H9 (cell line): ENCODE data around the gene BCCIP. TPM values are rescaled to one million over a fixed set of nuclear protein-coding genes. Genes with fewer than 3 reads are reported as not detected.

Source experiments
- DNase-seq: peaks from one replicate; pipeline ENCODE4 v3.0.0-alpha.2; 2017
- H2AFZ ChIP-seq: one replicate; pipeline ENCODE4 v1.6.1; 2013; ENCODE audit warnings: mild to moderate bottlenecking, low read length, control low read depth, moderate library complexity
- H2AK5ac ChIP-seq: 2 replicates; pipeline ENCODE4 v1.6.1; 2013; ENCODE audit warnings: low read length, control low read depth, mixed read lengths; ENCODE audit not compliant: insufficient read length
- H2BK120ac ChIP-seq: one replicate; pipeline ENCODE4 v1.6.1; 2013; ENCODE audit warnings: low read depth, mild to moderate bottlenecking, low read length, control low read depth, inconsistent platforms; ENCODE audit not compliant: poor library complexity, severe bottlenecking
- H2BK12ac ChIP-seq: 2 replicates; pipeline ENCODE4 v1.6.1; 2013; ENCODE audit warnings: low read length, control low read depth, mixed read lengths, low read depth; ENCODE audit not compliant: insufficient read length
- H2BK15ac ChIP-seq: 2 replicates; pipeline ENCODE4 v1.6.1; 2013; ENCODE audit warnings: low read depth, low read length, control low read depth
- H2BK20ac ChIP-seq: one replicate; pipeline ENCODE4 v1.6.1; 2013; ENCODE audit warnings: low read depth, mild to moderate bottlenecking, low read length, control low read depth, inconsistent platforms; ENCODE audit not compliant: poor library complexity, severe bottlenecking
- H2BK5ac ChIP-seq: 2 replicates; pipeline ENCODE4 v1.6.1; 2013; ENCODE audit warnings: low read length, control low read depth, mixed read lengths; ENCODE audit not compliant: insufficient read length
- H3K14ac ChIP-seq: 2 replicates; pipeline ENCODE4 v1.6.1; 2013; ENCODE audit warnings: low read length, control low read depth; ENCODE audit not compliant: insufficient read depth
- H3K18ac ChIP-seq: 2 replicates; pipeline ENCODE4 v1.6.1; 2013; ENCODE audit warnings: low read depth, mild to moderate bottlenecking, mixed read lengths, low read length, control low read depth; ENCODE audit not compliant: insufficient read length
- H3K23ac ChIP-seq: 2 replicates; pipeline ENCODE4 v1.6.1; 2013; ENCODE audit warnings: low read length, control low read depth, mixed read lengths, low read depth; ENCODE audit not compliant: insufficient read length
- H3K23me2 ChIP-seq: 2 replicates; pipeline ENCODE4 v1.6.1; 2013; ENCODE audit warnings: low read depth, mild to moderate bottlenecking, mixed read lengths, low read length, control low read depth; ENCODE audit not compliant: insufficient read length, poor library complexity, severe bottlenecking
- H3K27ac ChIP-seq: 2 replicates; pipeline ENCODE4 v1.5.1; 2013; ENCODE audit warnings: low read length, control low read depth, mixed read lengths, low read depth; ENCODE audit not compliant: insufficient read length
- H3K27me3 ChIP-seq: 2 replicates; pipeline ENCODE4 v1.6.1; 2013; ENCODE audit warnings: low read length, control low read depth, inconsistent platforms; ENCODE audit not compliant: insufficient read depth
- H3K4ac ChIP-seq: 2 replicates; pipeline ENCODE4 v1.6.1; 2013; ENCODE audit warnings: low read depth, mild to moderate bottlenecking, control low read depth, inconsistent platforms, low read length, moderate library complexity
- H3K4me1 ChIP-seq: 2 replicates; pipeline ENCODE4 v1.6.1; 2013; ENCODE audit warnings: low read length, control low read depth, inconsistent platforms; ENCODE audit not compliant: insufficient read depth
- H3K4me2 ChIP-seq: 2 replicates; pipeline ENCODE4 v1.6.1; 2013; ENCODE audit warnings: low read length, control low read depth, mixed read lengths; ENCODE audit not compliant: insufficient read length, insufficient read depth
- H3K56ac ChIP-seq: 2 replicates; pipeline ENCODE4 v1.6.1; 2013; ENCODE audit warnings: low read depth, mild to moderate bottlenecking, mixed read lengths, low read length, control low read depth; ENCODE audit not compliant: insufficient read length
- H3K79me1 ChIP-seq: 2 replicates; pipeline ENCODE4 v1.6.1; 2013; ENCODE audit warnings: low read depth, mild to moderate bottlenecking, moderate library complexity, low read length, control low read depth, inconsistent platforms; ENCODE audit not compliant: insufficient read depth, poor library complexity, severe bottlenecking
- H3K79me2 ChIP-seq: 2 replicates; pipeline ENCODE4 v1.6.1; 2013; ENCODE audit warnings: low read length, control low read depth, inconsistent platforms; ENCODE audit not compliant: insufficient read depth
- H3K9ac ChIP-seq: 2 replicates; pipeline ENCODE4 v1.6.1; 2013; ENCODE audit warnings: low read length, control low read depth, mixed read lengths; ENCODE audit not compliant: insufficient read length; ENCODE audit errors: extremely low read depth
- H3K9me3 ChIP-seq: one replicate; pipeline ENCODE4 v1.6.1; 2013; ENCODE audit warnings: low read depth, low read length, inconsistent platforms; ENCODE audit not compliant: control insufficient read depth
- H3T11ph ChIP-seq: one replicate; pipeline ENCODE4 v1.6.1; 2013; ENCODE audit warnings: mild to moderate bottlenecking, low read length, control low read depth, inconsistent platforms
- H4K20me1 ChIP-seq: one replicate; pipeline ENCODE4 v1.6.1; 2013; ENCODE audit not compliant: control insufficient read depth, insufficient read length, insufficient read depth
- H4K5ac ChIP-seq: 2 replicates; pipeline ENCODE4 v1.6.1; 2013; ENCODE audit warnings: low read depth, mild to moderate bottlenecking, mixed read lengths, low read length, control low read depth; ENCODE audit not compliant: insufficient read length
- H4K8ac ChIP-seq: replicated peaks from 2 replicates; pipeline ENCODE4 v1.6.1; 2013; ENCODE audit warnings: low read length, control low read depth, mixed read lengths, low read depth; ENCODE audit not compliant: insufficient read length
- H4K91ac ChIP-seq: 2 replicates; pipeline ENCODE4 v1.6.1; 2013; ENCODE audit warnings: low read depth, mild to moderate bottlenecking, moderate library complexity, mixed read lengths, low read length, control low read depth; ENCODE audit not compliant: insufficient read length
- H3K27ac Mint-ChIP-seq, 3 experiments: 2 replicates in 2 of 3; 3 replicates in 1 of 3; pipeline ENCODE4 v1.8.0; 2020 to 2021; ENCODE audit warnings: mixed read lengths in 3 of 3, mild to moderate bottlenecking in 1 of 3, moderate library complexity in 1 of 3
- H3K27me3 Mint-ChIP-seq: 2 replicates; pipeline ENCODE4 v1.8.0; 2021; ENCODE audit warnings: low read depth, mild to moderate bottlenecking, moderate library complexity, mixed read lengths
- H3K36me3 Mint-ChIP-seq, 3 experiments: 2 replicates in 2 of 3; 3 replicates in 1 of 3; pipeline ENCODE4 v1.8.0; 2020 to 2021; ENCODE audit warnings: low read depth in 3 of 3, mixed read lengths in 3 of 3; ENCODE audit not compliant: insufficient read depth in 1 of 3
- H3K4me1 Mint-ChIP-seq, 2 experiments: 2 replicates each; pipeline ENCODE4 v1.8.0; 2020; ENCODE audit warnings: mixed read lengths in 2 of 2
- H3K4me3 Mint-ChIP-seq, 2 experiments: 2 replicates in 1 of 2; 3 replicates in 1 of 2; pipeline ENCODE4 v1.8.0; 2020 to 2021; ENCODE audit warnings: mild to moderate bottlenecking in 2 of 2, mixed read lengths in 2 of 2, moderate library complexity in 1 of 2
- H3K9me3 Mint-ChIP-seq, 2 experiments: 2 replicates in 1 of 2; 3 replicates in 1 of 2; pipeline ENCODE4 v1.8.0; 2020; ENCODE audit warnings: mild to moderate bottlenecking in 2 of 2, mixed read lengths in 2 of 2, moderate library complexity in 1 of 2
- WGBS: extraction: QIAGEN DNeasy Blood & Tissue Kit; methylation state at CpG from one replicate; pipeline ENCODE4 v1.1.7; 2013; ENCODE audit warnings: missing lambda C conversion rate, low lambda C conversion rate, mixed read lengths; ENCODE audit not compliant: insufficient read length; ENCODE audit errors: extremely low coverage; 5-methylcytosine and 5-hydroxymethylcytosine counted together
- total RNA-seq: library from RNA; stranded (reverse); gene quantifications from 2 replicates; pipeline ENCODE4 v1.2.1, GENCODE V29; 2021
- TF ChIP-seq, protein P1 (sequence below): fragments of 200-600 bp; sonication (generic); conservative IDR thresholded peaks from 3 replicates; pipeline ENCODE4 v1.8.0; 2021; ENCODE audit warnings: antibody characterized with exemption, mild to moderate bottlenecking

Gene BCCIP
- total RNA-seq, 1 experiment from 2014 or later, result 119 TPM

DNA sequence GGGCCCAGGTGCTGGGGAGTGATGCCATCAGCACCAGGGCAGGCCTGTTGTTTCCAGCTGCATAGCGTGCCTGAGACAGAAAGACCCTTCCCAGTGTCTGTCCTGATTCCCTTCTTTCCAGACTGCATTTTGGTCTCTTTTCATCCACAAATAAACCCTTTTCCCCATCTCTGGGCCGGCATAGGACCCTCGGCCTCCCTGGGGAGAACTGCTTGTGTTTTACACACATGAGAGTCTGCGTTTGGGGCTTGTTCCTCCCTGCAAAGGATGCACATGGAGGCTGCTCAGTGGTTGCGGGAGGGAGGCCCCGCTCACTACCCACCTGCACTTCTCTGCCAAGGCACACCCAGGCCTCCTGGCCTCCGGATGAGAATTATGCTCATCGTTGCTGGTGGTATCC is 42.0 kb upstream of the BCCIP start:
- no peak overlapping the region for H2AK5ac ChIP-seq
- no peaks in the 10 kb centered on the region for H3K23me2 ChIP-seq
- TF ChIP-seq, protein P1, sequence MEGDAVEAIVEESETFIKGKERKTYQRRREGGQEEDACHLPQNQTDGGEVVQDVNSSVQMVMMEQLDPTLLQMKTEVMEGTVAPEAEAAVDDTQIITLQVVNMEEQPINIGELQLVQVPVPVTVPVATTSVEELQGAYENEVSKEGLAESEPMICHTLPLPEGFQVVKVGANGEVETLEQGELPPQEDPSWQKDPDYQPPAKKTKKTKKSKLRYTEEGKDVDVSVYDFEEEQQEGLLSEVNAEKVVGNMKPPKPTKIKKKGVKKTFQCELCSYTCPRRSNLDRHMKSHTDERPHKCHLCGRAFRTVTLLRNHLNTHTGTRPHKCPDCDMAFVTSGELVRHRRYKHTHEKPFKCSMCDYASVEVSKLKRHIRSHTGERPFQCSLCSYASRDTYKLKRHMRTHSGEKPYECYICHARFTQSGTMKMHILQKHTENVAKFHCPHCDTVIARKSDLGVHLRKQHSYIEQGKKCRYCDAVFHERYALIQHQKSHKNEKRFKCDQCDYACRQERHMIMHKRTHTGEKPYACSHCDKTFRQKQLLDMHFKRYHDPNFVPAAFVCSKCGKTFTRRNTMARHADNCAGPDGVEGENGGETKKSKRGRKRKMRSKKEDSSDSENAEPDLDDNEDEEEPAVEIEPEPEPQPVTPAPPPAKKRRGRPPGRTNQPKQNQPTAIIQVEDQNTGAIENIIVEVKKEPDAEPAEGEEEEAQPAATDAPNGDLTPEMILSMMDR, result no peak
- no peaks in the 10 kb centered on the region for H3K79me1 ChIP-seq
- H2BK12ac ChIP-seq, result no peak overlapping the region
- no peak overlapping the region for H4K8ac ChIP-seq
- no peak overlapping the region for H3K4me3 Mint-ChIP-seq
- no peak overlapping the region for H3K14ac ChIP-seq
- no peaks in the 10 kb centered on the region for H3K79me2 ChIP-seq
- H2AFZ ChIP-seq, result no peak overlapping the region
- no peak overlapping the region for H4K5ac ChIP-seq
- WGBS, result no CpG with 5 or more reads among the region's 8 CpGs
- H3K36me3 Mint-ChIP-seq, result no peaks in the 10 kb centered on the region; a peak in 1 of 7 replicates
- H3K18ac ChIP-seq, result no peak overlapping the region
- H4K20me1 ChIP-seq, result no peaks in the 10 kb centered on the region
- peaks cover 0 to 9% of the 10 kb centered on the region in 2 experiments for H3K9me3 Mint-ChIP-seq
- no peak overlapping the region for H2BK15ac ChIP-seq
- no peaks in the 10 kb centered on the region for H3K4me1 ChIP-seq
- H2BK5ac ChIP-seq, result no peak overlapping the region
- H2BK120ac ChIP-seq, result no peak overlapping the region
- no peak overlapping the region for H3K4ac ChIP-seq
- no peak overlapping the region for H2BK20ac ChIP-seq
- no peak overlapping the region for H3K23ac ChIP-seq
- no peak overlapping the region for H3K27ac ChIP-seq
- DNase-seq, result no peak
- no peak overlapping the region for H3K4me2 ChIP-seq
- no peaks in the 10 kb centered on the region for H3K4me1 Mint-ChIP-seq
- no peaks in the 10 kb centered on the region for H3K27me3 ChIP-seq
- H3K56ac ChIP-seq, result no peak overlapping the region
- H3K27ac Mint-ChIP-seq, result no peak overlapping the region
- no peaks in the 10 kb centered on the region for H3K9me3 ChIP-seq
- H3T11ph ChIP-seq, result no peak overlapping the region
- H4K91ac ChIP-seq, result no peak overlapping the region
- no peak overlapping the region for H3K9ac ChIP-seq
- H3K27me3 Mint-ChIP-seq, result peaks cover 9% of the 10 kb centered on the region
